ENCODE results near the gene MEIOB. TPM values are rescaled to one million over a fixed set of nuclear protein-coding genes. Genes with fewer than 3 reads are reported as not detected.

Gene MEIOB
- total RNA-seq, 1 donor from 2014 or later, result not detected

DNA sequence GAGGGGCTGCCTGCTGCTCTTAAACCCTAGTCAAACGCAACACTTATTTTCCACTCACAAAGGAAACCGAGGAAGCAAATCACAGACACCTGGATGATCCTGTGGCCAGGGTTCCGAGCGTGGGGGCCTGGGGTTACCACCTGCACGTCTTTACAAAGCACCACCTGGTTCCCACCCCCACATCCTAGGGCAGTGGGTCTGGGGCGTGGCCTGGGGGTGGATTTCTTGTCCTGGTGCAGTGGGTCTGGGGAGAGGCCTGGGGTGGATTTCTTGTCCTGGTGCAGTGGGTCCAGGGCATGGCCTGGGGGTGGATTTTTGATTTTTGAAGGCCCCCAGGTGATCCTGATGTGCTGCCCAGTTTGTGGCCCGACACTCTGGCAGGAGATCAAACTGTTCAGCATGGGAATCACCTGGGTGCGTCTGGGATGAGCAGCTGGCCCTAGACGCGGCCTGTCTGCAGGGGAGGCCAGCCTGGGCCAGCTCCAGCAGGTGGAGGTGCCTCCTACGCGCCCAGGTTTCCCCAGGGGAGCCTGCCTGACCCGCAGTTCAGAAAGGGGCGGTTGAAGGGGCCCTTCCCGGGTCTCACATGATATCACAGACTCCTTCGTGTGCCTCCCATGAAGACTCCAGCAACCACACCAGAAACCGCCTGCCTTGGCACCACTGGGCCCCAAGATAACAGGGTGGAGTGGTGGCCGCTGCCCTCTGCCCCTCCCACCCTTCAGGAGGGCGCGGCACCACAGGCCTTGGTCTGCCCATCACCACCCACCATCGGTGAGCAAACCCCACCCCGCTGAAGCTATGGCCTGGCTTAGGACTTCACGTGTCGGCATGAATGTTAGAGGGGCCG, 51.6 kb downstream of the MEIOB start:
- no peak for DNase-seq
- ATAC-seq (ENCODE audit: low read depth), result no peak
- no peak overlapping the region for H3K27ac Mint-ChIP-seq
- POLR2A ChIA-PET, result no interaction called here
- H3K27me3 Mint-ChIP-seq, result no peaks in the 10 kb centered on the region
- H3K9me3 Mint-ChIP-seq, result no peaks in the 10 kb centered on the region
- peaks cover 31% of the 10 kb centered on the region for H3K36me3 Mint-ChIP-seq (ENCODE audit: low read depth)
- peaks cover 10% of the 10 kb centered on the region for H3K4me1 Mint-ChIP-seq
- CTCF ChIA-PET, result no interaction called here
- H3K4me3 Mint-ChIP-seq, result no peak overlapping the region
- TF ChIP-seq, protein P1, sequence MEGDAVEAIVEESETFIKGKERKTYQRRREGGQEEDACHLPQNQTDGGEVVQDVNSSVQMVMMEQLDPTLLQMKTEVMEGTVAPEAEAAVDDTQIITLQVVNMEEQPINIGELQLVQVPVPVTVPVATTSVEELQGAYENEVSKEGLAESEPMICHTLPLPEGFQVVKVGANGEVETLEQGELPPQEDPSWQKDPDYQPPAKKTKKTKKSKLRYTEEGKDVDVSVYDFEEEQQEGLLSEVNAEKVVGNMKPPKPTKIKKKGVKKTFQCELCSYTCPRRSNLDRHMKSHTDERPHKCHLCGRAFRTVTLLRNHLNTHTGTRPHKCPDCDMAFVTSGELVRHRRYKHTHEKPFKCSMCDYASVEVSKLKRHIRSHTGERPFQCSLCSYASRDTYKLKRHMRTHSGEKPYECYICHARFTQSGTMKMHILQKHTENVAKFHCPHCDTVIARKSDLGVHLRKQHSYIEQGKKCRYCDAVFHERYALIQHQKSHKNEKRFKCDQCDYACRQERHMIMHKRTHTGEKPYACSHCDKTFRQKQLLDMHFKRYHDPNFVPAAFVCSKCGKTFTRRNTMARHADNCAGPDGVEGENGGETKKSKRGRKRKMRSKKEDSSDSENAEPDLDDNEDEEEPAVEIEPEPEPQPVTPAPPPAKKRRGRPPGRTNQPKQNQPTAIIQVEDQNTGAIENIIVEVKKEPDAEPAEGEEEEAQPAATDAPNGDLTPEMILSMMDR (IDR thresholded peaks at IDR 0.05), result no peak
- intact Hi-C loops (cut with micrococcal nuclease), result no loop called here

DNA sequence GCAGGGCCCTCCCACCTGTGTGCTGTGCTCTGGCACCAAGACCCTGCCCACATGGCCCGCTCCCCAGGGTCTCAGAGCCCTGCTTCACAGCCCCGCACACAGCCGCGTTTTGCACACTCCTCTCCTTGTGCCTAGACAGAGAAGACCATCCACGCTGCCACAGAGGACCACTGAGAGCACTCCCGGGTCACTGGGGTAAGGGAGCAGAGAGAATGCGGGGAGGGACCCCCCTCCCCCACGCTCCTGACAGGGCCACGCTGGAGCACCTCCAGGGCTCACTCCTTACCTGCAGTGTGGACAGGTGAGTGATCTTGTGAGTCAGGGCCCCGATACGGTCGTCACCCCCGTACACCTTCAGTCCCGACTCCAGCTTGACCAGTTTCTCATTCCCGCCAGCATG, 52.4 kb downstream of the MEIOB start:
- ATAC-seq (ENCODE audit: low read depth) (no peak), DNase-seq (no peak)
- Mint-ChIP-seq H3K9me3 (no peaks in the 10 kb centered on the region), H3K4me3 (no peak overlapping the region), H3K27ac (peak overlapping the region; percentile 7), H3K27me3 (no peaks in the 10 kb centered on the region), H3K4me1 (peaks cover 7% of the 10 kb centered on the region), H3K36me3 (ENCODE audit: low read depth) (peaks cover 36% of the 10 kb centered on the region)
- CTCF ChIA-PET, result no interaction called here
- POLR2A ChIA-PET, result no interaction called here
- TF ChIP-seq, protein P1 (IDR thresholded peaks at IDR 0.05), result no peak
- intact Hi-C loops (cut with micrococcal nuclease), result no loop called here

DNA sequence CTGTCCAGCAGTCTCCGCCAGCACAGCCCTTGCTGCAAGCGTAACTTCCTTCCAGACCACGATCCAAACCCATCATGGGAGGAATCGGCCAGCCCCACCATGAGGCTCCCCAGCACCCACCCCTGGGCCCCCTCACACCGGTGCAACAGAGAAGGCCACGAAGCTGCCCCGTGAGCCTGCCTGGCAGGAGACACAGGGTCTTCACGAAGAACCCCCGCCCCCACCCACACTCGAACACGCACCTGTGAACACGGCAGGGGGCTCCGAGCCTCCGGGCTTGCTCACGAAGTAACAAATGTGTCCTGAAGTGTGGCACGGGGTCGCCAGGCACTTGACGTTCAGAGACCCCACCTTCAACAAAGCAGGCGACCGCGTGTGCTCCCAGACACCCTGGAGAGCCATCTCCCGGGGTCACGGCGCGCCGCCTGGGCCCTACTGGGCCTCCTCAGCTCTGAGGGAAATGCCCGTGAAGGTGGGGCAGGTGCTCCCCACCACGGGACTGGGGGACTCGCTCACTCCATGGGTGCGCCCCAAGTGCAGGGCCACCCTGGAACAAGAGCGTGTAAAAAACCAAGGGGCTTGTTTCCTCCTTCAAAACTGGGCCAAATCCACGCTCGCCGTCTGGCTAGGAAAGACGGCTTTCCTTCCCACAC, 53.0 kb downstream of the MEIOB start:
- no peaks in the 10 kb centered on the region for H3K27me3 Mint-ChIP-seq
- ChIA-PET POLR2A (no interaction called here), CTCF (no interaction called here)
- H3K4me1 Mint-ChIP-seq, result peaks cover 3% of the 10 kb centered on the region
- peak overlapping the region; percentile 7 for H3K27ac Mint-ChIP-seq
- intact Hi-C loops (cut with micrococcal nuclease), result no loop called here
- TF ChIP-seq, protein P1 (IDR thresholded peaks at IDR 0.05), result no peak
- H3K9me3 Mint-ChIP-seq, result no peaks in the 10 kb centered on the region
- DNase-seq (no peak), ATAC-seq (ENCODE audit: low read depth) (no peak)
- H3K36me3 Mint-ChIP-seq (ENCODE audit: low read depth), result peaks cover 37% of the 10 kb centered on the region
- no peak overlapping the region for H3K4me3 Mint-ChIP-seq

DNA sequence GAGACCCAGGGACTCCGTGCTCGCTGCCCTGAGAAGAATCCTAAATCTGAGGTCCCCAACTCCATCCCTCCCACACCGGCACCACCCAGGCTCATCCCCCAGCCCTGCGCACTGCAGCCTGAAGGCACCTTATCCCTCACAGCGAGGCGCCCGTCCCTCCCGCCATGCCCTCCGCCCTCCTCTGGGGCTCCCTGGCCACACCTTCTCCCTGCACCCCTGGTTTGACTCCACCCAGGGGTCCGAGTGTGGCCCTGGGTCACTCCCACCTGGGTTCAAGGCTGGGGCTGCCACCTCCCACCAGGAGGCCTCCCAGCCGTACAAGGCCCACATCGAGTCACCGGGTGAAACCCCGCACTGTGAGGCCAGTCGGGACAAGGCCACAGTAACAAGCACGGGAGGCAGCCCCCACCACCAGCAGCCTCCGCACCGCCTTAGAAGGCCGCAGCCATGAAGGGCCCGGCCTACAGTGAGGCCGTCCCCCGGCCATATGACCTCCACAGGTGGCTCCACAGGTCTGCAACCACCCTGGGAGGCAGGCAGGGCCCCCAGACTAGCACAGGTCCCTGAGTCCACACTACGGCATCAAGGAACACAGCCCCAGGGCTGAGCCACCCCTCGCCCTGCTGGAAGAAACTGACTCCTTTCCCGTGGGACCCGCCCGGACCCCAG, 53.6 kb downstream of the MEIOB start:
- H3K4me3 Mint-ChIP-seq, result no peak overlapping the region
- CTCF ChIA-PET, result no interaction called here
- no peak overlapping the region for H3K27ac Mint-ChIP-seq
- peaks cover 43% of the 10 kb centered on the region for H3K36me3 Mint-ChIP-seq (ENCODE audit: low read depth)
- TF ChIP-seq, protein P1 (IDR thresholded peaks at IDR 0.05), result no peak
- ATAC-seq (ENCODE audit: low read depth), result no peak
- H3K9me3 Mint-ChIP-seq, result no peaks in the 10 kb centered on the region
- H3K27me3 Mint-ChIP-seq, result no peaks in the 10 kb centered on the region
- POLR2A ChIA-PET, result no interaction called here
- intact Hi-C loops (cut with micrococcal nuclease), result no loop called here
- no peak for DNase-seq
- H3K4me1 Mint-ChIP-seq, result no peaks in the 10 kb centered on the region

DNA sequence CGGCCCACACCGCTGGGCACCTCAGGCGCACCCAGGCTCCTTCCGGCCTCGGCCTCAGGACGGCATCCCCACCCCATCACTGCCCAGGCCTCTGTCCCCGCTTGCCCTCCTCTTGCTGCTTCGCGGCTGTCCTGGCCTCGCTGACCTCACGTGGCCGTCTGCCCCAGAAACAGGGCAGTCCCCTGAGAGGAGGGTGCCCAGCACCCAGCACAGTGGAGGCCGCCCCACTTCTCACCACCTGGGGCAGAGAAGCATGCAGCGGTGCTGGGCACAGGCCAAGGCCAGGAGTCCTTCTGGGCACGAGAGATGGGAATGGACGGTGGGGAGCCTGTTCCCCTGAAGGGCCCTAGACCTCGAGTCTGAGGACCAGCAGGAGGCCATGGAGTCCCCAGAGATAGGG, 54.2 kb downstream of the MEIOB start:
- no peak for ATAC-seq (ENCODE audit: low read depth)
- Mint-ChIP-seq H3K36me3 (ENCODE audit: low read depth) (peaks cover 48% of the 10 kb centered on the region), H3K4me3 (no peak overlapping the region), H3K9me3 (no peaks in the 10 kb centered on the region), H3K27ac (no peak overlapping the region), H3K27me3 (no peaks in the 10 kb centered on the region), H3K4me1 (no peaks in the 10 kb centered on the region)
- ChIA-PET POLR2A (no interaction called here), CTCF (no interaction called here)
- DNase-seq, result no peak
- intact Hi-C loops (cut with micrococcal nuclease), result no loop called here
- TF ChIP-seq, protein P1 (IDR thresholded peaks at IDR 0.05), result no peak

Data from activated B cell treated with CpG ODN at 0.5 μM for 24 hours (primary cell).